A172 (cell line): ENCODE data around the gene MED12L. TPM values are rescaled to one million over a fixed set of nuclear protein-coding genes. Genes with fewer than 3 reads are reported as not detected.

Experiments used
- DNase-seq: peaks from one replicate; pipeline ENCODE4 v3.0.0-alpha.2; 2015; ENCODE audit warnings: low spot score
- total RNA-seq: library from RNA; depleted of rRNA; stranded (reverse); fragments of >200 nt; shearing (Covaris generic); gene quantifications from 2 replicates; pipeline ENCODE4 v1.2.3, GENCODE V29; 2014

The MED12L gene
- total RNA-seq, 1 experiment from 2014 or later = 0.12 TPM

DNA sequence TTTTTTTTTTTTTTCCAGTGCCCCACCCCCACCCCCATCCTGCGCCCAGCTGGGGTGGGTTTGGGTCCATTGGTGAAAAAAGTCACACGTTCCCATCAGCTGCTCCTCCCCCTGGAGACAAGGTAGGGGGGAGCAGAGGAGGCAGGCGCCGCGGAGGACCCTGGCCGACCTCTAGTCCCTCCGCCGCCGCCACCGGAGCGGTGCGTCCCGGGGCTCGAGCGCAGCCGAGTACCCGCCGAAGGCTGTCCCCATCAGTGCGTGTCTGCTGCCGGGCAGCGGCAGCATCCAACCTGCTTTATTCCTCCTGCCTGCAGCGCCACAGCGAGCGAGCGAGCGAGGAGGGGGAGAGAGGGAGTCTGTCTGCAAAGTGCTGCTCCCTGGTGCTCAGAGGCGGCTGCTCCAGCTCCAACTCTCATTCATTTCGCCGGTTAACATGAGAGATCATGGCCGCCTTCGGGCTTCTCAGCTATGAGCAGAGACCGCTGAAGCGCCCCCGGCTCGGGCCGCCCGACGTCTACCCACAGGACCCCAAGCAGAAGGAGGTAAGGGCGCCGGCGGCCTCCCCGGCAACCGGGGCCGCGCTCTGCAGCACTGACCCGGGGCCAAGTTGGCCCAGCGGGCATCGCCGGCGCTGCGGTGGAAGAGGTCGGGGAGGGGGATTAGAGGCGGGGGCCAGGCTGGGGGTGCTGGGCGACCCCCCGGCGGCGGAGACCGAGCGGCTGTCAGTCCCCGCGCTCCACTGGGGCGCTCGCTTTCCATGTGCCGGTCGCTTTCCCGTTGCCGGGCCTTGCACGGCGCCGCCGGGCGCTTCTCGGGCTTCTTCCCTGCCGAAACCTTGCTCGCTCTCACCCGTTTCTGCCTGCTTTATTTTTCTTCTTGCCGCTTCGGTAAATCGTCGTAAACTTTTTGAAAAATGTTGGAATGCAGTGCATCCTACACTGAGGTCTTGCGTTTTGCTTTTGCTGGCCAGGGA is 1.3 kb downstream of the MED12L start:
- peak; percentile 74 for DNase-seq

DNA sequence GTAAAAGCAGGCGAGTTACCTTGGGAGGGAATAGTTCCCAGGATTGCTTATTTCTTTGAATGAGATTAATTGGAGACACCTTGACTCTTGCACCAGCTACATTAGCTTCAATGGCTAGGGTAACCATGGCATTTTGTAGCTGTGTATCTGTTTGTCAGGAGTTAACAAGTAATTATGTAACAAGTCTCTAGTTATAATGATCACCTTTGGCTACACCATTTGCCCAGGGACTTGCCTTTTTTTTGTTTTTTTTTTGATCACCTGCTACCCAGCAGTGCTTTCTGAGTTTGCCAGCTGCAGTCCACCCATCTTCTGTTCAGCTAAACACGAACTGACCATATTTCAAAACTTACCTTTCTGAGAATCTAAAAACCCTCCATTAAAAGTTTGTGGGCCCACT is 2.2 kb downstream of the MED12L start:
- no peak for DNase-seq

DNA sequence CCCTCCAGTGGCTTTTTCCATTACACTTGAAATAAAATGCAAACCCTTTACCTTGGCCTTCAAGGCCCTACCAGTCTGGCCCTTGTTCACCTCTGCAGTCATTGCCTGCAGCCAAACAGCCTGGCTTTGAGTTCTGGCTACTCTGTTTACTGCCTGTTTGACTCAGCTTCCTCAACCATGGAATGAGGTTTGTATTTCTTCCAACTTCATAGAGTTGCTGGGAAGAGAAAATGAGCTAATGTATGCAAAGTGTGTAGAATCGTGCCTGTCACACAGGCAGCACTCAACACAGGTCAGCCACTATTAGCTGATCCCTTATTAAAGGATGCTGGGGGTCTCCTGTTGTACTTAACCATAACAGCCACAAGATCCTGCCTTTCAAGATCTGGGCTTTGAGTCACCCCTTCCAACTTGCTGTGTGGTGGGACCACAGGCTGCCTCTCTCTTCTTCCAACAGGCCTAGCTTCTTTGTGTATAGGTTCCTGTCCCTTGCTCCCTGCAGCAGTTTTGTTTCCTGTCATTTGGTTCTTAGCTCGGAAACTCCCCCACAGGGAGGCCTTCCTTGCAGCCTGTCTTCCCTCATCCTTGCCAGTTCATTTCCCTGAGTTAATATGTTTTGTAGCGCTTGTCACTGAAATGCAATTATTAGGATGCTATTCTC is 6.4 kb downstream of the MED12L start:
- no peak for DNase-seq

DNA sequence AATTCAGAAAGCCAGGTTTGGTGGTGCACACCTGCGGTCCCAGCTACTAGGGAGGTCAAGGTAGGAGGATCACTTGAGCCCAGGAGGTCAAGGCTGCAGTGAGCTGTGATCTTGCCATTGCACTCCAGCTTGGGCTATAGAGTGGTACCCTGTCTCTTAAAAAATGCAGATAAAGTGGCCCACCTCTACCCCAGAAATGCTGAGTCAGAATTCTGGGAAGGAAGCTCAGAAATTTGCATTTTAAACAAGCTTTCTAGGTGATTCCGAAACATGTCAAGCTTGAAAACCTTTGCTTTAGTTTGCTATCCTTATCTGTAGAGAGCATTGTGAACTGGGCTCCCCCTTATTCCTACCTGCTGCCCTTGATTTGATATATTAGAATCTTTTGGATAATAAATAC is 7.7 kb downstream of the MED12L start:
- DNase-seq = no peak

DNA sequence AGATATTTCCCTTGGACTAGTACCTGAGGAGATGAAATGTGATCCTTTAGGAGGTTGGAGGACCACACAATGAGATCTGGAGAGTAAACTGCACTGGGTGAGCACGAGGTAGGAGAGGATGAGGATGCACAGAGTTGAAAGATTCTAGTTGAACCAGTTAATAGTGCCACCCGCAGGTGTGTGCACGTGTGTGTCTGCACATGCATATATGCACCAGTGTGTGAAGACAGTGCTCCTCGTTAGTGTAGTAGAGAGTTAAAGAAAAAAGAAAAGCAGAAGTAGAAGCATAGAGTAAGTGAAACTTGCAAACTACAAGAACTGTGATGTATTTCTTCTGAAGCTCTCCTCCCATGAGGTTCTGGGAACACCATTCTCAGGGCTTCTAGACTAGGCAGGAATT is 8.4 kb downstream of the MED12L start:
- no peak for DNase-seq

DNA sequence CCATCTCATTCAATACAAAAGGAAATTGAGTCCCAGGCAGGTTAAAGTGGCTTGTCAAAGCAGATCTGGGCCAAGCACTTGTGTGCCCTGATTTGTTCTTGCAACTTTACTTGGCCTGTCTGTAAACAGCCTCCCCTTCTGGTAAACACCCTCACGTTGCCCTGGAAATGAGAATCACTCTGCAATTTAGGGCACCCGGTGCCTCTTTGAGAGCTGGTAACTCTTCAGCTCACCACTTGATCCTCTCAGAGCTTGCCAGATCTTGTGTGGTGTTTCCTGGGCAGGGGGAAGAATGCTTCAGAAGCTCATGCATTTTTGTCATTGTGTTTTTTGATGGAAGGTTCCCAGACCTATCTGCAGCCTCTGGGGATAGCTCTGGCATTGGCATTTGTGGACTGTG is 11.3 kb downstream of the MED12L start:
- no peak for DNase-seq

DNA sequence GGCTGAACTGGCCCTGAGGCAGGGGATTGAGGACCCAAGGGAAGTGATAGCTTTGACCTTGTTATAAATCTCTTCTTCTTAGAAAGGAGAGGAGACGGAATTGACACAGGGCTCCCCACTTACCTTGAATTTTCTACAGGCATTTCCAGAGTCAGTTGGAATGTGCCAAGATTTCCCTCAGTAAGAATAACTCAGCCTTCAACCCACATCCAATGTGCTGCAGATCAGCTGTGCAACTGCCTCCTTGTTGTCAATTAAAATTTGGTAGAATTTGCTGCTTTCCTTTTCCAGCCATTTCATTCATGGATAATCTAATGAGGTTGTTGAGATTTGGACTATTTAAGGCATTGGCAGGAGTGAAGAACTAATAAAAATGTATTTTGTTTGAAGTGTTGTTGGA is 14.6 kb downstream of the MED12L start:
- DNase-seq = no peak

DNA sequence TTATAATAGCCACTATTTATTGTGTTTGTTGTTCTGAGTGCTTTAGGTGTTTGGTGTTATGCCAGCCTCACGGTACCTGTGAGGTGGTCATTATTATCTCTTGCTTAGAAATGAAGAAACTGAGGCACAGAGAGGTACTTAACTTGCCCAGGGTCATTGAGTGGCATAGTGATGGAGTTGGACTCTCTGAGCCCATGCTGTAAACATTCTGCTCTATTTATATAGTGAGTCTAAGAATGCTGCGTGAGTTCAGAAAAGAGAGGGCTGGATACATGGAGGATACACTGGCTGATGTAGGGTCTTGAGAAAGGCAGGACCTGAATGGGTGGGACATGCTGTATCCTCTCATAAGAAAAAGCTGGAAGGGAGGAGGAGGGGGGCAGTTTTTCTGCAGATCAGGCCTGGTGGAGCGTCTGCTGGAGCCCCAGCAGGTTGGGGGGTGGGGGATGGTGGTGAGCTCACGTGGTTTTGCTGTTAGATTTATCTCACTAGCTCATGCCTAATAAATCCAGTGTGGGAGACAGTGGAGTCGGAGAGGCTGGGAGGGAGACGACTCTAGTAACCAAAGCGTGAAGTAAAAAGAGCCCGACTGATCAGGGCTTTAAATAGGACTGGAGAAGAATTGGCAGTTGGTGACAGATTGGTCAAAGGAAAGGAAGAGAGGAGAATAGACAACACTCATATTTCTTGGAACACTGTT is 16.0 kb downstream of the MED12L start:
- no peak for DNase-seq

DNA sequence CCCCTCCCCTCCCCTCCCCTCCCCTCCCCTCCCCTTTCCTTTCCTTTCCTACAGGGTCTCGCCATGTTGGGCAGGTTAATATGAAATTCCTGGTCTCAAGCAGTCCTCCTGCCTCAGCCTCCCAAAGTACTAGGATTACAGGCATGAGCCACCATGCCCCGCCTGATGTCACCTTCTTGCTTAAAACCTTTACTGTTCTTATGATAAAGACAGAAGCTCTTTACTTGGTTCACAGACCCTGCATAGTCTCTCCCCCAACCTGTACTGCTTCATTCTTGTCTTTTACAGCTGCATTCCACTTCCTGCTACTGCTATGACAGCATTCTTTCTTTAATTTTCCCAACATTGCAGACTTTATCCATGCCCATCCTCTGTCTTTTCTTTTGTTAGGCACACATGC is 20.8 kb downstream of the MED12L start:
- no peak for DNase-seq

DNA sequence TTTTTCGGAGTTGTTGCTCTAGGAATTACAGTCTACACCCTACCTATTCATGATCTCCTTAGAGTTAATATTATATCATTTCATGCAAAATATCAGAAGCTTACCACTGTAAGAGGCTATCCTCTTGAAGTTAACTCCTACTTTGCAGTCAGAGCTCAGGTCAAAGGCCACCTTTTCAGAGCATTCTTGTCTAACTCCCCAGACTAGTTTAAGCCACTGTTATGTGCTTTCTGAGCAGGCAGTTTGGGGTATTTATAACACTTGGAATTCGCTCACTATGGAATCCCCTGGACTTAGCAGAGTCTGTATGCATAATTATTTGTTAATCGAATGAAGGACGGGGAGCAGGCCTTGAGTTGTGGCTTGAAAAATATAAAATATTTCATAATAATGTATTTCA is 21.7 kb downstream of the MED12L start:
- no peak for DNase-seq

DNA sequence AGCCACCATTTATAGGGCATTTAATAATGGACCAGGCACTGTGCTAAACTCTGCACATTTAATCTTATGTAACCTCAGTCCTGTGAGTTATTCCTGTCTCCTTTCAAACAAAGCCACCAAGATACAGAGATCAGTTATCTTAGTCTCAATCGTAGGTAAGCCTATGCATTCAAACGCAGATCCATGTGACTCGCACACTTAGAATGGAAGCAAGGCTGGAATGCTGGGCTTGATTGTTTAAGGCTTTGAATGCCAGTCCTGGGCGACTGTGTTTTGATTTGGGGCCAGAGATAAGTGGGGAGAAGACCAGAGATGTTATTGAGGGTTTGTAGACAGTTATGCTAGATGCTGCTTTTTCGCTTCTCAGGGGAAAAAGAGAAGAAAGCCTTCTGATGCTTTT is 22.2 kb downstream of the MED12L start:
- no peak for DNase-seq

DNA sequence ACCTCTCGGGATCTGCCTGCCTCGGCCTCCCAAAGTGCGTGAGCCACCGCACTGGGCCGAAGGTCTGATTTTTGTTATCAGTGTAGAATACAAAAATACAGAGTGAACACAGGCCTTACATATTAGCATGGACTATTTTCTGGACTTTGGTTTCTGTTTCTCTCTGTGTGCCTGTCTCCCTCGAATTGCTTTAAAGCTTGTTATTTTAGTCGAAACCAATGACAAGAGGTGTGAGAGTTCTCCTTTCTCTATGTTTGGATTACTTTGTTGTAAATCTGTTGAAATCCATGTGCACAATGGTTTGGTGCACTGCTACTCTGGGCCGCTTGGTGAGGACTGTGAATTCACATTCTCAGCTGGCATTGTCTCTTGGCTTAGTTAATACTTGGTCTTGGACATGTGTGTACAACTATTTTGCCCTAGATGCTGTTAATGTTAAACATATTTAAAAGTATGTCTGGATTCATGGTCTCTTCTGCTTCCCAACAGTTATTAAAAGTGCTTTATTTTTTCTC is 23.9 kb downstream of the MED12L start:
- no peak for DNase-seq

DNA sequence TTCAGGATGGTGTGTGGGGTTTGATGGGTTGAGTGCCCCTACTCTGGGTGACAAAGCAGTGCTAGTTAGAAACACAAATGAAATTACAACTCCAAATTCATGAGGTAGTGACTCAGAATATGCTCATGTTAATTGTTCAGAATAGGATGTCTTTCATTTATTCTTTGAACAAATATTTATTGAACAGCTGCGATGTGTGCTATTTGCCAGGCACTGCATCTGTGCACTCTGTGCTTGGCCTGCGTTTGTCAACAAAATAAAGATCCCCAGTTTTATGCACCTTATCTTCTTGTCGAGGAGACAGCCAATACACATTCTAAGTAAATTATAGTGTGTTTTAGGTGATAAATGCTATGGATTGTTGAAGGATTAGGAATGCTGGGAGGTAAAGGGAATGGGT is 27.3 kb downstream of the MED12L start:
- DNase-seq = no peak

DNA sequence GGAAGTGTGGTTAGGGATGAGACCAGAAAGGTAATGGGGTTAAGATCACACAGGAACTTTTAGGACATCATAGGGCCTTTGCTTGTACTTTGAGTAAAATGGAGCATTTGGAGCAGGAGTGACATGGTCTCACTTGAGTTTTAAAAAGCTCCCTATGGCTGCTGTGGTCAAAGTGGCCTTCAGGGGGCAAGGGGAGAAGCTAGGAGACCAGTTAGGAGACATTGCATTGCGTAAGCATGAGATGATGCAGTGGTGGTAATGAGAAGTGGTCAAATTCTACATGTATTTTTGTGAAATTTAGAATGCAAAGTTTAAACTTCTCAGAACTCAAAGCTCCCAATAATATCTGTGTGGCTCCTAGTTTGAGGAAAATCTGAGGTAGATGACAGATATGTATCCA is 27.9 kb downstream of the MED12L start:
- DNase-seq = no peak

DNA sequence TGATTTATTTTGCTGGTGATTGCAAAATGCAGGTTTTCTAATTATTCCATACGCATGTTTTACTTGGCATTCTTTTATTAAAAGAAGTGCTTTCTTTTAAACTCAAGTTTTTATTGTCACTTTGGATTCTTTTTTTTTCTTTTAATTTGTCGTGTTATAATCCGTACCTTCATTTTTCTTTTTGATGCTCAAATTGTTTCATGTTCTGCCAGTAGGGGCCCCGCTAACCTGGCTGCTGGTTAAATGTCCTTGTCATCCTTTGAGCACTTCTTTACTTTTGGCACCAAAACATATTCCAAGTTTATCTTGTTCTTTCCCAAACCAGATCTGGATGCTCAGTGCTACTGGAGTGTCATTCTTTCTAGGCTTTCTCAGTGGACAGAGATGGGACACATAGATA is 31.6 kb downstream of the MED12L start:
- DNase-seq = no peak

DNA sequence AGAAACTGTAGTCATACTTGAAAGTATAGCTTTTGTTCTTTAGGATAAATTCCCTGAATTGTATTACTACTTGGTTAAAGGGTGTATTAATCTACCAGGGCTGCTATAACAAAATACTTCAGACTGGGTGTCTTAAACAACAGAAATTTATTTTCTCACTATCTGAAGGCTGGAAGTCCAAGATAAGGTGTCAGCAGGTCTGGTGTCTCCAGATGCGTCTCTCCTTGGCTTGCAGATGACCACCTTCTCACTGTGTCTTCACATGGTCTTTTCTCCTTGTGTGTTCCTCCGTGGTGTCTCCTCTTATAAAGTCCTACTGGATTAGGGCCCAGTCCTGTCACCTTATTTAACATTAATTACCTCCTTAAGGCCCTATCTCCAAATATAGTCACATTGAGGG is 33.7 kb downstream of the MED12L start:
- DNase-seq = no peak

DNA sequence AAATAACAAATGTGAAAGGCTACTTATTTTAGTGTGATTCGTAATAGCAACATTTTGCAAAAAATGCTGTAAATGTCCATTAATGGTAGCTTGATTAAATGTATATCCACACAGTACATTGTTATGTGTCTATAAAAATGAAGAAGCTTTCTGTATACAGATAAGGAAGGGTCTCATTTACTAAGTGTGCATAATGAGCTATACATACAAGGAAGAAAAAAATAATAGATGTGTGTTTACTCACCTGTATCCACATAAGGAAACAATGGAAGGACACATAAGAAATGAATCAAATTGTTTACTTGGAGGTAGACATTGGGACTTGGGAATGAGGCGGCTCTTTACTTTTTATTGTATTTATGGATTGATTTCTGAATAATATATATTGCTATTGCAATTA is 34.9 kb downstream of the MED12L start:
- DNase-seq = no peak

DNA sequence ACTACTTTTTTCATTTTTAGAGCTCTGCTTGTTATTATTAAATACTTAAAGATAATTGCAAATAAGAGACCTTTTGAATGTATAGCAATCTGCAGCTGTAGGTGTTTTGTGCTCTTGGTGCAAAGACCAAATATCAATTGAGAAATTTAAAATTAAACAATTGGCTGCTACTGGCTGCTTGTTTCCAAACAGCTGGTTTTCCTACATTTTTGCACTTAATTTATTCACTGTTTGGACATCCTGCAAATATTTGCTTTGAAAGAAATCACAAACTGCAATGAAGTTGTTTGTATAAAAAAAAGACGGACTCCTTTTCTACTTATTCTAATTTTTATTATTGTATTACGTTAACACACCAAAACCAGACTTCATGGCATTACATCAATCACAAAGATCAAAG is 35.6 kb downstream of the MED12L start:
- no peak for DNase-seq

DNA sequence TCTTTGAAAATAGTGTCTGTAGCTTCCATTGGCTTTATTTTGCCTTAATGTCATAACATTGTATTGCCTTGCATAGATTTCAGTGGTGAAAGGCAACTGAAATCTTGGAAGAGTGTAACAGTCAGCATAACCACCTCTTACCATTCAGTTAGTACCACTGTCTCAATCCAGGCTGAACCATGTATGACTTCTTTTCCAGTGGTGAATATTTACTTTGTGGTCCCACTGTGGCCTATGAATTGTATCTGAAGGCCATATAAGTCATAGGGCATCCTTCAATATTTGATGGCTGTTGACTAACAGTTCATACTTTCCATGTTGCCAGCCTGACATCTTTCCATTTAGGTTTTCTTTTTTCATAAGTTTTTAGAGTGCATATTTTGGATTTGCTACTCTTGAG is 38.4 kb downstream of the MED12L start:
- DNase-seq = no peak

DNA sequence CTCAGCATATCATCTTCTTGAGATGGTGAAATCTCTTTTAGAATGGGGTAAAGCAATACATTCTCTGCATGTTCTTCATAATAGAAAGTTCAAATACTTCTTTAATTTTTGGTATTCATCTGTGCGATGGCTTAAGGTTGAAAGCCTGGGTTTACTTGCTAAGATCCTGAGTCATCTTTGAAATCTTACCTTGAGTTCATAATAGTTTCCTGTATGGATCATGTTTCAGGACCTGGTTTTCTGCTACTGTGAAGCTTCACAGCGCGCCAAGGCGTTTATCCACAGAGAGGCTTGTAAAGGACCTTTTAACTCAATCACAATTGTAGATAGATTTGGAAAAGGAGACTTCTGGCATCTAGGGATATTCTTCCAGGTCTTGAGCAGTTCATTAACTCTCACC is 39.0 kb downstream of the MED12L start:
- DNase-seq = no peak

DNA sequence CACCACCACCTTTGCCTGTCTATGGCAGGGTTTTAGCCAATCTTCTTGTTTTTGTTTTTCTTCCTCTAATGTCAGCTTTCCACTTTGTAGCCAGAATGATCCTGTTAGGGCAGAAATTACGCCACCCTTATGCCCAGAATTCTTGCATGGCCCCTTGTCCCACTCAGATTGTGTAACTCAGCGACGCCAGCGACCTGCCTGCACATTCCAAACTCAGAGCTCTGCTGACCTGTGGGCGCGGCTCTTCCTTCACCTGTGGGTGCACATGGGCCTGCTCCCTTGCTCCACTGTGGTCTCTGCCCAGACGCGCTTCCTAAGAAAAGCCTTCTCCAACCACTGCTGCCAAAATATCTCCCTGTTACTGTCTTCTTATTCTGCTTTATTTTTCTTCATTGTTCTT is 45.0 kb downstream of the MED12L start:
- DNase-seq = no peak

DNA sequence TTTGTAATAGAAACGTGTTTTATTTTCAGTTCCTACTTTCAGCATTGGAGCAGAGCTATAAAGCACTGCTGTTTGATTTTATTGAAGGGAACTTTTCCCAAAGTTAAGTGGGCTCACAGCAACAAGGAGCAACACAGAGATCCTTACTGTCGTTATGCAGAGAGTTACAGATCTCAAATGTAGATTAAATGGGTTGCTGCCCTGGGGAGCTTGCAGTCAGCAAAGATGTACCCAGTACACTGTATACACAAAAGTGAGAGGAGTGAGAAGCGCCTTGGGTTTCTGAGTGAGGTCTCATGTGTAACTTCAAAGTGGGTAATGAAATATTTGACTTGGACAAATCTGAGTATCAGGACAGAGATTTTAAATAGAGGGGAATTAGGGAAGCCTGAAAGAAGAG is 47.7 kb downstream of the MED12L start:
- DNase-seq = no peak
